DLD1 (cell line): ENCODE results near the gene DND1.
"Not testable (repeated sequence)": the region's sequence is repeated elsewhere in the genome, so short reads cannot be mapped to it uniquely, and the experiment has no call there.

ENCODE experiments used
- in situ Hi-C: cut with HindIII; loops from 2 replicates; pipeline ENCODE4 v1.10.0; 2017; ENCODE audit warnings: low sequenced_read_pairs

DND1 gene

DNA sequence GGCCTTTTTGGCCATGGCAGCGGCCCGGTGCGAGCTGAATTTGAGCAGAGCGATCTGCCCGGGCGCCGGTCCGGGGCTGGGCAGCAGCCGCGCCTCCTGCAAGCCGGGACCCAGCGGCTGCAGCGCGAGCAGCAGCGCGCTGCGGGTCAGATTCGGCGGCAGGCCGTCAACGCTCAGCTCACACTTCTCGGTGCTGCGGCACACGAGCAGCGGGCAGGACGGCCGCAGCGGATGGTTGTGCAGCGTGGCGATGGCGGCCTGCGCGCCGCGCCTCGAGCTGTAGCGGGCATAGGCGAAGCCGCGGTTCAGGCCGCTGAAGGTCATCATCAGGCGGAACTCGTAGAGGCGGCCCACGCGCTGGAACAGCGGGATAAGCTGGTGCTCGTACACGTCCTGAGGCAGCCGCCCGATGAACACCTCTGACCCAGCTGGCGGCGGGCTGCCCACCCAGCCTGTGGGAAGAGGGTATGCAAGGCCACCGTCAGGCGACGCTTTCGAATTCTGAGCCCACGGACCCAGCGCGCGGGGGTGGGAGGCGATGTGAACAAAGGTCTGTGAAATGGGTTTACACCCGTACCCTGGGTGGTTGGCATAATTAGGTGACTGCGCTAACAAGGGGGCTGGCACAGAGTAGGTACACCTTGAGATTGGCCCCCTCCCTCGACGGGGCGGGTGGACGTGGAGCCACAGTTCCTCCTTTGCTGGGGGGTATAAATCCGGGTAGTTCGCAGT lies 755 bp downstream of the DND1 start:
- in situ Hi-C loops, result no loop called here

DNA sequence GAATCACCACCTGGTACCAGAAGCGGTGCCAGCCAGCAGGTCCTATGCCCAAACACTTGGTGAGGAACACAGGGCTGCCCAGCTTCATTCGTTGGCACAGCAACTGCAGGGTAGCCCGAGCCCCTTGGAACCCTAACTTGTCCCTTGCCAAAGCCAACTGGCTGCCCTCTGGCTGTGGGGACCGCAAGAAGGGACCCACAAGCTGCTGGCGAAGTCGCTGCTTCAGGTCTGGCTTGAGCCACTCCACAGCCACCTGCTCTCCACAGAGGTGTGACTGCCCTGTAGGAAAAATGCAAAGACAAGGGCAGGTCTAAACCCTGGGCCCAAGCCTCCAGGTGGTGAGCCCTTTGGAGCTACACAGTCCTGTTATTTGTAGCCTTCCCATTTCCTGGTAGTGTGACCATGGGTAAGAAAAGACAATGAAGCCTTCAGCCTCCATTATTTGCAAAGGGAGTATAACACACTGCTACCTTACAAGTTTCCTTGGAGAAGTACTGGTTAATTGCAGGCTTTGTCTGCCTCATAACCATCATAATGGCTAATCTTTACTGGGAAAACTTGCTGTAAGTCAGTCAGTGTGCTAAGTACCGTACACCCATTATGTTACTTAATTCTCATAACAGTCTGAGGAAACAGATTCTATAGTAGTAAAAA lies 1.8 kb downstream of the DND1 start:
- in situ Hi-C loops, result no loop called here

DNA sequence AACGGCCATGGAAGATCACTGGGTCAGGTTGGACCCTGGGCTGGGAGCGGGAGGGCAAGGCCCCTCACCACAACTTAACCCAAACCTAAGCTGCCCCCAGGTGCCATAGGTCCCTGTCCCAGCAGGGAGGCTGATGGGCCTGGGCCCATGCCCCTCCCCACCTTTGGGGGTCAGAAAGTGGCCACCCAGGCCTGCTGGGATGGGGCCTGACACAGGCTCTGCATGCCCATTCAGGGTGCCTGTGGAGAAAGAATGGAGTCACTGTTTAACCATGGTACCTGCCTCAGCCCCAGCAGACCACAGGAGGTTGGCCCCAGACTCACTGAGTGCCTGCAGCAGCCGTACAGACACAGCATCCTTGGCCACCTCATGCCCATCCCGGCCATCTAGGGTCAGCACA lies 2.3 kb downstream of the DND1 start:
- in situ Hi-C loops, result not testable (repeated sequence)

DNA sequence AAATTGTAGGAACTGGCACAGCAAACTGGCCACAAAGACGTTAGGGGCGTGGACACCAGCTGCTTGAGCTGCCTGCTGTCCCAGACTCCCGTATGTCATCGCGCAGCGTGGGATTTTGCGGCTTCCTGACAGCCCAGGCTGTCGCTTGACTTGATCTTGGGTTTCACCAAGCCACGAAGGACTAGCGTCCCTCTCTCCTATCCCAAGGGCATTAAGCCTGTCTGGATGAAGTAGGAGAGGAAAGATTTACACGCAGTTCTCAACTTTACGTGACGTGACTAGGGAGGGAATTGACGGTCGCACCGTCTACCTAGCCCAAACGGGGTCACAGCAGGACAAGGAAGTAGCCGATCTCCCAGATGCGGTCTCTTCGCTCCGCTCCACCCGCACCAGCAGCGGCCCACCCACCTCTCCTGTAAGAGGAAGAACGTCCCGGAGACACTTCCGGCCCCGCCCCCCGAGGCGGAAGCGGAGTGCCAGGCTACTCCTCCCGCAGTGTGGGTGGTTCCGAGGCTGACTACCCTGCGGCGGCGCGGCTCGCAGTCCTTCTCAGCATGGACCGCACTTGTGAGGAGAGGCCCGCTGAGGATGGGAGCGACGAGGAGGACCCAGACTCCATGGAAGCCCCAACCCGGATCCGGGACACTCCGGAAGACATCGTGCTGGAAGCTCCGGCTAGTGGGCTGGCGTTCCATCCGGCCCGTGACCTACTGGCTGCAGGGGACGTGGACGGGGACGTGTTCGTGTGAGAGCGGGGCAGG lies 8.8 kb downstream of the DND1 start, which contains the start of gene WDR55:
WDR55 (plus strand) TSS at position 546 of the 761 bp plus-strand sequence; CDS start at position 555, 9 bp downstream.
- in situ Hi-C loops, result no loop called here

DNA sequence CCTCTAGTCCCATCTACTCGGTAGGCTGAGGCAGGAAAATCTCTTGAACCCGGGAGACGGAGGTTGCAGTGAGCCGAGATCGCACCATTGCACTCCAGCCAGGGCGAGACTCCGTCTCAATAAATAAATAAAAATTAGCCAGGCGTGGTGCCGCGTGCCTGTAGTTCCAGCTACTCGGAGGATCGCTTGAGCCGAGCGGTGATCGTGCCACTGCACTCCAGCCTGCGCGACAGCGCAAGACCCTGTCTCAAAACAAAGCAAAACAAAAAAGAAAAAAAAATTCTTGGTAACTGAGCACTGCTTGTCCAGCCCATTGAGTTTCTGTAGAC lies 9.4 kb downstream of the DND1 start:
- in situ Hi-C loops, result no loop called here

DNA sequence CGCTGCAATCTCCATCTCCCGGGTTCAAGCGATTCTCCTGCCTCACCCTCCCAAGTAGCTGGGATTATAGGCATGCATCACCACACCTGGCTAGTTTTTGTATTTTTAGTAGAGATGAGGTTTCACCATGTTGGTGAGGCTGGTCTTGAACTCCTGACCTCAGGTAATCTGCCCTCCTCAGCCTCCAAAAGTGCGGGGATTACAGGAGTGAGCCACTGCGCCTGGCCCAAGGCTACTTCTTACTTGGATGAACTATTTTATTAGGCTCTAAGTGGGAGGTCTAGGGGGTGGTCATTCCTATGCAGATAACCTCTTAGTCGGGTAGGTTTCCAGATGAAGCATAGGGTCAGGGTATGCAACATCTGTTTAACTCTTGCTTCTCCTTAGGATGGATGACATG lies 13.0 kb downstream of the DND1 start:
- in situ Hi-C loops, result not testable (repeated sequence)

DNA sequence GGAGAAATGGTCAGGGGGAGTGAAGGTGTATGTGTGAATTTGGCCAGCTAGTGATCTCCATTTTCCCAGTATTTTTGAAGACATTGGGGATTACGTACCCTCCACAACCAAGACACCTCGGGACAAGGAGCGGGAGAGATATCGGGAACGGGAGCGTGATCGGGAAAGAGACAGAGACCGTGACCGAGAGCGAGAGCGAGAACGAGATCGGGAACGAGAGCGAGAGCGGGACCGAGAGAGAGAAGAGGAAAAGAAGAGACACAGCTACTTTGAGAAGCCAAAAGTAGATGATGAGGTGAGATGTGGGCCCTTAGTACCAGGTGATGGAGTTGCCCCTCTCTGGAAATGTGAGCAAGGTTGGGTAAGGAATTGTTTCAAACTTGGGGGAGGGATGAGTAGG lies 14.5 kb downstream of the DND1 start:
- in situ Hi-C loops, result no loop called here

DNA sequence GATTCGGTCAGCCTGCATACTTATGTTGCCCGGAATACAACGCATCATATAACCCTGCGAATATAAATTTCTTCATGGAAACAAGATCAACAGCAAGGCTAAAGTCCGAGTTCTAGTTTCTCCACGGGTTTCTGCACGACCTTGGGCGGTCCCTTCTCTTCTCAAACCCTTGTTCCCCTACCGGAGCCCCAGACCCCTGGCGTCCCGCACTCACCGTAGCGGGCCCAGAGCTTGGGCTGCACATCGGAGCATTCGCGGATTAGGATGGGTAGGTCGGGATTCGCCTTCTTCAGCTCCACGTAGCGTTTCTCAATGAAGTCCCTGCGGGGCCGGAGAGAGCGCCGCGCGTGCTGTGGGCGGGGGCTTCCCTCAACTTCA lies 26.3 kb downstream of the DND1 start:
- in situ Hi-C loops, result no loop called here

DNA sequence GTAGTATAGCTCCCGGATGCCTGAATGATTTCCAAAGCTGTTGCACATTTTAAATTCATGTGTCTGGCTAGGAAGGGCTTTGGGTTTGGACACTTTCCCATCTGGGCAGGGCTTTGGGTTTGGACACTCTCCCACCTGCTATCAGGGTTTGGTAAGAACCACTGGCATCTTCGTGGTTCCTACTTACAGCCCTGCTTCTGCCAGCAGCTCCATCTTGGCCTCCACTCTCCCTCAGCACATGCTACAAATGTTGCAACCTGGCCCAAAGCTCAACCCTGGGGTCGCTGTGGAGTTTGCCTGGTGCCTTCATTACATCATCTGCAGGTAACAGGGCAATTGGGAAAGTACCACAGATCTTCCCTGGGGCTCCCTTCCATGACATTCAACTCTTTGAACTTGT lies 30.7 kb downstream of the DND1 start:
- in situ Hi-C loops, result no loop called here

DNA sequence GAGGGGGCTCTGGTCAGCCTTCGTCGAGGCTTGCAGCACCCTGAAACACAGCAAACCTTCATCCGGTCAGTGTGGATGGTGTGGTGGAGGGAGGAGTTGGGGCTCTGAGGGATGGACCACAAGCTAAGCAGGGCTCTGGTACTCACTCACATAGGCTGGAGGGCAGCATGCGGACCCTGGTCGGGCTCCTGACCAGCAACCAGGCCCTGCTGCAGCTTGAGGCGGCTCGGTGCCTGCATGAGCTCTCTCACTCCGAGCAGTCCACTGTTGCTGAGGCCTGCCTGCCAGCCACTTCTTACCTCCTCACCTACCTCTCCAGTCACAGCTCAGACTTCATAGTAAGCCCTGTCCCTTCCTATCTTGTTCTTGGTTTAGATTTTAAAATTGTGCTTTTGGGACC lies 31.7 kb downstream of the DND1 start:
- in situ Hi-C loops, result no loop called here

DNA sequence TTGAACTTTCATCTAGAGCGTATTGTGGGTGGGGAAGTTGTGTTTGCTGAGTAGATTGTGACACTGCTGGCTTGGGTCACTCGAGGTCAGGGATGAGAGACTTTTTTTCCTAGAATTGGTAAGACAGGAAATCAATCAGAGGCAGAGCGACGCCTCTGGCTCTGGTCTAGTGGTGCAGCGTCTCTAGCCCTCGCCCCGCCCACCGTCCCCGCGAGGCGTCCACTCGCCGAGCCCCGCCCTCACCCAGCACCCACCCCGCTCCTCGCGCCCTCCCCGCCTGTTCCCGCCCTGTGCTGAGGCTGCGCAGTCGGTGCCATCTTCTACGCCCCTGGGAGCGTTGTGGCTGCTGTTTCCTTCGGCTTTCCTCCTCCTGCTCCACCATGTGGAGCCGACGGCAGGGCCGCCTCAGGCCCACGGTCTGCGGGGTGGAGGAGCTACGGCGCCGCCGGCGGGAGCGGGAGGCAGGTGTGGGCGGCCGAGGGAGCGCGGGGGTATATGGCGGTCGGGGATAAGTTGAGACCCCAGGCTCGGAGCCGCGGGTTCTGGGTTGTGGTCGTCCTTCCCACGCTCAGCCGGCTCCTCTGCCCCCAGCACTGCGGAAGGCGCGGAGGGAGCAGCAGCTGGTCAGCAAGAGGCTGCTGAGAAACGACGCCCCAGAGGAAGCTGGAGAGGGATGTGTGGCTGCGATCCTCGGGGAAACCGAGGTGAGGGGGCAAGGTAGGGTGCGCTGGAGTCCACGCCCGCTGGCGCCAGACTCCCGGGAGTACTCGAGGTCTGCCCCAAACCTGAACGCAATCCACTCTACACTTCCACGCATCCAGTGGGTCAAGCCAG lies 34.0 kb downstream of the DND1 start, which contains the start of gene TMCO6:
TMCO6 (plus strand) TSS at position 304 of the 834 bp plus-strand sequence; CDS start at position 381, 77 bp downstream.
- in situ Hi-C loops, result no loop called here

DNA sequence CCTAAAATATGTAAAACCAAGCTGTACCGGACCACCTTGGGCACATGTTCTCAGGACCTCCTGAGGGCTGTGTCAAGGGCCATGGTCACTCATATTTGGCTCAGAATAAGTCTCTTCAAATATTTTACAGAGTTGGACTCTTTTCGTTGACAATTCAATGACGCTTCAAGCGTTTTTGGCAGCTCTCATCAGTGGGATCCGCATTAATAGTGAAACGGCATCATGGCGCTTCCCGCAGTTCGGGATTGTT lies 34.6 kb downstream of the DND1 start:
- in situ Hi-C loops, result not testable (repeated sequence)

DNA sequence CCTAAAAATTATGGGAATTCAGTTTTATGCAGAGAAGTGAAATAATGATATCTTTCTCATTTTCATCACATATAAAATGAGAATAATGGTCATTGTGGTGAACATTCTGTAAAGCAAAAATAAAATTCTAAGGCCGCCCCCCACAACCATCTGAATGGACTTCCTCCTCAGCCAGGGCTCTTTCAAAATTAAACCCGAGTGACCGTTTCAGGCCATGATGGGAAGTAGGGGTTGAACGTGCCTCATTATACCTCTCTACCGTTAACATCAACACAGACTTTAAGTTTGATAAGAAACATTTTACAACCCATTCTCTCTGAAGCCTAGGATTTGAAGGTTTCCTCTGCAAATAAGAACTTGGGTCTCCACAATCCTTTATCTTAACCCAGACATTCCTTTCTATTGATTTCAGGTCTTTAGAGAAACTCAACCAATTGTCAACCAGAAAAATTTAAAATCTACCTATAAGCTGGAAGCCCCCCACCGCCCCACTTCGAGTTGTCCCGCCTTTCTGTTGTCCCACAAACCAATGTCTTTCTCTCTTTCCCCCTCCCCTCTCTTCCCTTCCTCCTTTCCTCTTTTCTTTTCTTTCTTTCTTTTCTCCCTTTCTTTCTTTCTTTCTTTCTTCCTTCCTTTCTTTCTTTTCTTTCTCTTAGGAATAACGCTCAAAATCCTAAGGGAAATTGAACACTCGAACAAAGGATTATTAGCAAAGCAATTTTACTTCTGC lies 35.8 kb downstream of the DND1 start:
- in situ Hi-C loops, result no loop called here

DNA sequence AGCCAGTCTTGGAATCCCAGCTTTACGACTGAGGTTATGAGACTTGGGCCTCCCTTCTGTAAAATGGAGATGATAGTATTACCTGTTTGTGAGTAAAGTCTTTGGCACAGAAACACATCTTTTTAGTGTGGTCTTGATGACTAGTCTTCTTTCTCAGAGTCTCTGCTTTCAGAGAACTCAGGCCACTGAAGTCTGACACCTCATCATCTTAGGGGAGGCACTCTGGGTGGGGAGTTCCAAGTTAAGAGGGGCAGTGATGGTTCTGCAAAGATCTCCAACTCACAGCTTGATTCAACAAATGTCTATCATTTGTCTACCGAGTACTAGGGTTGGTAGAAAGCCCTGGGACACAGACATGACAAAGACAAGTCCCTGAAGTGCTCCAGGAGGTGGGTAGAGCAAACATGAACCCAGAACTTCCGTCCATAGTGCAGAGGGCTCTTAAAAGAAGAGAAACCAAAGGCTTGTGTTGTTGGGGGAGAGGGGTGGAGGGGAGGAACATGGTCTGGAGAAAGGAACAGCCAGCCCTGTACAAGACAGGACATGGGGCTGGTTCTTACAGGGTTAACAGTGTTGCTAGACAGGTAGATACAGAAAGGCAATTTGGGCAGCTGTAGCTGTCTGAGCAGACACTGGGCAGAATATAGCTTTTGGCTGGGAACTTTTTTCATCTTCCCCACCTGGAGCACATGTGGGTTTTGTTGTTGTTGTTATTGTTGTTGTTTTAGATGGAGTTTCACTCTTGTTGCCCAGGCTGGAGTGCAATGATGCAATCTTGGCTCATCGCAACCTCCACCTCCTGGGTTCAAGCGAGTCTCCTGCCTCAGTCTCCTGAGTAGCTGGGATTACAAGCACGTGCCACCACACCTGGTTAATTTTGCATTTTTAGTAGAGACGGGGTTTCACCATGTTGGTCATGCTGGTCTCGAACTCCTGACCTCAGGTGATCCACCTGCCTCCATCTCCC lies 37.8 kb downstream of the DND1 start:
- in situ Hi-C loops, result no loop called here

DNA sequence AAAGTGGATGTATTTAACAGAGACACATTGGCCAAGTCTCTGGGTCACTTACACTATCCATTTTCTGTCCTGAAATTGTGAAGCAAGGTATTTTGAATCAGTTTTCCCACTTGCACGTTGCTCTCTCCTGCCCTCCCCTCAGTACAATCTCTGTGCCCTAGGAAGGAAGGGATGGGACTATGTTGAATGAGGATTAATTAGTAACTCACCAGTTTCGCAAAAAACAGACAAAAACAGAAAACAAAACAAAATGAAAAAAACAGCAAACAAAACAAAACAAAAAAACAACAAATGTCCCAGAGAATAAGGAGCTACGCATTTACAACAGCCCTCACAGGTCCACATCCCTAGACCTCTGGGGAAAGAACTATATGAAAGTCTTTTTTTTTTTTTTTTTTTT lies 39.3 kb downstream of the DND1 start:
- in situ Hi-C loops, result no loop called here

DNA sequence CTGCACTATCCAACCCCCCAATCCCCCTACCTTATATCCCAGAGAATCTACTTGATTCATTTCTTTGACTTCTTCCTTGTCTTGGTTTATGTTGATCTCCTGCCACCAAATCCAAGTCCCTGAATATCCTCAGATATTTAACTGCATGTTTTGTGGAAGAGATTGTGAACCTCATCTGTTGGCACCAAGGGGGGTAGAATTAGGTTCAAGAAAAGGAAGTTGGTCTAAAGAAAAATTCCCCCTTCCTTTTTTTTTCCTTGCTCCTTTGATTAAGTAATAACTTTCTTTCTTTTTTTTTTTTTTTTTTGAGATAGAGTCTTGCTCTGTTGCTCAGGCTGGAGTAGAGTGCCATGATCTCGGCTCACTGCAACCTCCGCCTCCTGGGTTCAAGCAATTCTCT lies 39.9 kb downstream of the DND1 start:
- in situ Hi-C loops, result no loop called here

DNA sequence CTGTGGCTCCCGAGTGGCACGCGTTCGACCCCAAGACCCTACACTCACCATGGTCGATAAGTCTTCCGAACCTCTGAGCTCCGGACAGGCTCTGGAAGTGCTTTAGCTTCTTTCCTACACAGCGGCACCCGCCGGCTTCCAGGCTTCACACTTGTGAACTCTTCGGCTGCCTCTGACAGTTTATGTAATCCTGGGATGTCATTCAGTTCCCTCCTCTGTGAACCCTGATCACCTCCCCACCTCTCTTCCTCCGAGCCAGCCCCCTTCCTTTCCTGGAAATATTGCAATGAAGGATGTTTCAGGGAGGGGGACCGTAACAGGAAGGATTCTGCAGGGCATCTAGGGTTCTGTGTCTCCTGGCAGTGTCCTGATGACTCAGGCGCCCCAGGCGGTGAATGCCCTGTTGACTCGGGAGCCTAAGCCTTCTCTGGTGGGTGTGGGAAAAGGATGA lies 40.3 kb downstream of the DND1 start, which contains the start of gene CD14:
CD14 (minus strand) TSS at position 155 of the 451 bp plus-strand sequence; CDS start at position 51, 104 bp downstream.
- in situ Hi-C loops, result no loop called here

DNA sequence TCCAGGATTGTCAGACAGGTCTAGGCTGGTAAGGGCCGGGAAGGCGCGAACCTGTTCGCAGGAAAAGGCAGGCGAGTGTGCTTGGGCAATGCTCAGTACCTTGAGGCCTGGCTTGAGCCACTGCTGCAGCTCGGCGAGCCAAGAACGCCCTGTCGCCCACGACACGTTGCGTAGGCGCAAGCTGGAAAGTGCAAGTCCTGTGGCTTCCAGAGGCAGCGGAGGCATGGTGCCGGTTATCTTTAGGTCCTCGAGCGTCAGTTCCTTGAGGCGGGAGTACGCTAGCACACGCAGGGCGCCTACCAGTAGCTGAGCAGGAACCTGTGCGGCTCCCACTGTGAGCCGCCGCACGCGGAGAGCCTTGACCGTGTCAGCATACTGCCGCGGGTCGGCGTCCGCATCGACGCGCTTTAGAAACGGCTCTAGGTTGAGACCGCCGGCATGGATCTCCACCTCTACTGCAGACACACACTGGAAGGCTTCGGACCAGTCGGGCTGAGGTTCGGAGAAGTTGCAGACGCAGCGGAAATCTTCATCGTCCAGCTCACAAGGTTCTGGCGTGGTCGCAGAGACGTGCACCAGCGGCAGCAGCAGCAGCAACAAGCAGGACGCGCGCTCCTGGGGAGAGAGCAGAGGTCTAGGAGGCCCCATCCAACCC lies 40.9 kb downstream of the DND1 start:
- in situ Hi-C loops, result no loop called here
